ENCODE results near the gene CALCA.
"Not testable (repeated sequence)": the region's sequence is repeated elsewhere in the genome, so short reads cannot be mapped to it uniquely, and the experiment has no call there.

Gene CALCA

GRCh38 chr11:14971865-14972580 is at the start of gene CALCA:
CALCA (minus strand) TSS chr11:14972351; CDS start chr11:14971192, 1,159 bp downstream.
- ATAC-seq: no peak

- no peak for ATAC-seq
Measured at GRCh38 chr11:15016200-15016599, 44.0 kb upstream of the CALCA start.

GRCh38 chr11:15011776-15012345 is 39.7 kb upstream of the CALCA start:
- ATAC-seq: no peak

- ATAC-seq: no peak
Measured at GRCh38 chr11:15010865-15011264, 38.7 kb upstream of the CALCA start.

GRCh38 chr11:15006139-15006759 is 34.1 kb upstream of the CALCA start:
- ATAC-seq: peak; percentile 20 to 48

GRCh38 chr11:14988133-14988532 is 16.0 kb upstream of the CALCA start:
- not testable (repeated sequence) for ATAC-seq

- no peak for ATAC-seq
Measured at GRCh38 chr11:14981507-14981906, 9.4 kb upstream of the CALCA start.

- no peak for ATAC-seq
Measured at GRCh38 chr11:14980854-14981253, 8.7 kb upstream of the CALCA start.

GRCh38 chr11:14977101-14977880 is 5.1 kb upstream of the CALCA start:
- no peak for ATAC-seq

GRCh38 chr11:14975252-14975587 is 3.1 kb upstream of the CALCA start:
- no peak for ATAC-seq

- peak; percentile 52 to 63 for ATAC-seq
Measured at GRCh38 chr11:14974515-14975251, 2.5 kb upstream of the CALCA start.

- ATAC-seq: peak; percentile 32 to 50
Measured at GRCh38 chr11:14973621-14974514, 1.7 kb upstream of the CALCA start.

GRCh38 chr11:14972581-14973495 is 687 bp upstream of the CALCA start:
- ATAC-seq: no peak

GRCh38 chr11:14969901-14970323 is 2.2 kb downstream of the CALCA start:
- peak; percentile 32 to 51 for ATAC-seq

GRCh38 chr11:14967581-14968243 is 4.4 kb downstream of the CALCA start:
- ATAC-seq: no peak

GRCh38 chr11:14956111-14956510 is 16.0 kb downstream of the CALCA start:
- no peak for ATAC-seq

- ATAC-seq: no peak
Measured at GRCh38 chr11:14954581-14954980, 17.6 kb downstream of the CALCA start.

GRCh38 chr11:14953904-14954303 is 18.2 kb downstream of the CALCA start:
- ATAC-seq: no peak

GRCh38 chr11:14949437-14950147 is 22.6 kb downstream of the CALCA start:
- no peak for ATAC-seq

Data from activated CD4-positive, CD25-positive, alpha-beta regulatory T cell treated with anti-CD3 and anti-CD28 coated beads, Interleukin-2, amount 50 U/mL, for 24 hours (primary cell).